ENCODE data around the gene PPAT.
A peak's percentile ranks its signal among the peaks of the same experiment; 100 is the strongest.
"Not testable (repeated sequence)": the region's sequence is repeated elsewhere in the genome, so short reads cannot be mapped to it uniquely, and the experiment has no call there.

Gene PPAT

DNA sequence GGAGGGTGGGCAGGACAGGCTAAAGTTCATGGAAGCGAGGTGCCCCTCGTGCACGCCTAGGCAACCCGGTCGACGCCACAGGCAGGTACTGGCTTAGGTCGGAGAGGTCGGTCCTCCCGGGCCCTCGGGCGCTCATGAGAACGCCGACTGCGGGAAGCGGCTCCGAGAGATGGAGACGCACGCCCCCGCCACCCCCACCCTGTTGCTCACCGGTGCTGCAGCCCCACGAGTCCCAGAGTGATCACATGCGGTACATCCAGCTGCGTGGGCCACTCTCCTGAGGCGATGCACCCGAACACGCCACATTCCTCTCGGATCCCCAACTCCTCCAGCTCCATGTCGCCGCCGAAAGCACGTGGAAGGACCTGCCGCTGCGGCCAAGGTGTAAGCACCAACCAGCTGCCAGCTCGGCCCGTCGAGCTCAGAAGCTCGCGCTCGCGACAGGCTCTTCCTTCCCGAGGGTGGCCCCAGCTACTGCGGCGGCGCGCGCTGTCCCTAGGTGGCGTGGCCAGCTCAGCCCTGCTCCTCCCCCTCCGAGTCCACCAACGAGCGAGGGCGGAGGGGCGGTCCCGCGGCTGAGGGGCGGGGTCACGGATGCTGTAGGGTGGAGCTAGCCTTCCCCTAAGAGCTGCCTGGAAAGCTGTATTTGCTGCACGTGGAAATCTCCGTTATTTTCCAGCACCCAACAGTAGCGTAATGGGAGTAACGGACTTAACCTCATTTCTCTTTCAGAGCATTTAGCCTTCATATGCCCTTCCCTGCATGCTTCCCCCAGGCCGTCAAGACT lies at the start of gene PPAT:
TSS of gene PPAT (minus strand) at position 476 of the 787 bp plus-strand sequence. CDS start at position 338, 138 bp downstream.
- peak; percentile 99 for DNase-seq (ENCODE audit: low read depth, low spot score)

DNA sequence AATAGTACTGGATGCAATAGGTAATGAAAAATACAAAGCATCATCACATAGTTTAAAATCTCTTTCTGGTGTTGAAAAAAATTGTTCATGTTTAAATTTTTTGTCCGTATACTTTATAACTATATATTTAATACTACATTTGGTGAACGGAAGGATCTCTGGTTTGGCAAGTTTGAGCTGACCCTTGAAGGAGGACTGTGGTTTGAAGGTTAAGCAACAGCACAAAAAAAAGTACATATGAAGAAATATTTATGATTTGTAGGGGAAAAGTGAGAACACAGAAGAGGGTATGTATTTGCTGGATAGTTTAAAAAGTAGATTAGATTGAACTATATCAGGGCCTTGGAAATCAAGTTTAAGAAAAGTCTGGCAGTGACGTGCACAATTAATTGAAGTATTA lies 45.3 kb upstream of the PPAT start:
- no peak for DNase-seq (ENCODE audit: low read depth, low spot score)

DNA sequence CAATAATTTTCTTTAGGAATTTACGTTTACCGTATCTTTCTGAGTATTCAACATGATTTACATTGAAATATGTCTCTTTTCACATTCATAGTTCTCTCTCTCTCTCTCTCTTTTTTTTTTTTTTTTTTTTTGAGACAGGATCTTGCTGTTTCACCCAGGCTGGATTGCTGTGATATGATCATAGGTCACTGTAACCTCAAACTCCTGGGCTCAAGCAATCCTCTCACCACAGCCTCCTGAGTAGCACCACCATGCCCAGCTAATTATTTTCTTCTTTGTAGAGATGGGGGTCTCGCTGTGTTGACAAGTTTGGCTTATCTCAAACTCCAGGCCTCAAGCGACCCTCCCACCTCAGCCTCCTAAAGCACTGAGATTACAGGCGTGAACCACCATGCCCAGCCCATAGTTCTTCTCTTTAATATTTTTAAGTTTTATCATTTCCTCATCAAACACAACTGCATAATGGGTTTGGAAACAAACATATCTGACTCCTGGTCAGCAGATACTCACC lies 41.8 kb upstream of the PPAT start:
- DNase-seq (ENCODE audit: low read depth, low spot score) = no peak

DNA sequence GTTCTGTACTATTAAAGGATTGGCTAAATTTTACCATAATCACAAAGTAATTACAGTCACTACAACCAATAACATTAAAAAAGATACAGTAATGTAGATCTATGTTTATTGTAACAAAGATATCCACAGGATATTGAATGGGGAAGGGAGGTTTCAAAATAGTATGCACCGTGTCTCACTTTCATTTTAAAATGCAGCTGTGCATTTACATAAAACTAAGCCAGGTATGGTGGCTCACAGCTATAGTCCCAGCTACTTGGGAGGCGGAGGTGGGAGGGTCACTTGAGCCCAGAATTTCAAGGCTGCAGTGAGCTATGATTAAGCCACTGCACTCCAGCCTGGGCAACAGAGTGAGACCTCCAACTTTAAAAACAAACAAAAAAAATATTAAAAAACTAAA lies 40.5 kb upstream of the PPAT start:
- DNase-seq (ENCODE audit: low read depth, low spot score) = no peak

DNA sequence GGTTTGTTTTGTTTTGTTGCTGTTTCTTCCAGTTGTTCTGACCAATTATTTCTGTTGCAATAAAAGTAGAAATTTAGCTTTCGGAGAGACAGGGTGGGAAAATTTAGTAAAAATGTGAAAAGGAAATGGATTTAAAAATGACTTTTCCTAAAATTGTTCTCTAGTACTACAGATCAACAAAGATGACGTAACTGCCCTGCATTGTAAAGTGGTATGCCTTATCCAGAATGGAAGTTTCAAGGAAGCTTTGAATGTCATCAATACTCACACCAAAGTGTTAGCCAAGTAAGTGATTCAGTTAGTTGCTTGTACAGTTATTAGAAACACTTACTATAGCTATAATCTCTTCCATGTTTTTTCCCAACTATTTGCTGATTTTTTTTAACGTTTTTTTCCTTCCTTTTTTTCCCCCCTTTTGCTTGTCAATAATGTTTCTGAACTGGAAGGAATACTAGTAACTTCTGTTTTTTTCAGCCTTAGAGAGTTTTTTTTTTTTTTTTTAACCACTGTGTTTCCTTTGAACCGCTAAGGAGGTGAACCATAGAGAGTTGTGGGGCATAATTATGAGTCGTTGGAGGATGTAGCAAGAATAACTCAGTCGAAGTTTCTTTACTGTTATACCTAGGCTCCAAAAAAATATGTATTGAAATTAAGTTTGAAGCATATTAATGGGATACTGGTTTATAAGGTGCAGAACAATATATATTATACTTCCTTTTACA lies 34.2 kb upstream of the PPAT start:
- no peak for DNase-seq (ENCODE audit: low read depth, low spot score)

DNA sequence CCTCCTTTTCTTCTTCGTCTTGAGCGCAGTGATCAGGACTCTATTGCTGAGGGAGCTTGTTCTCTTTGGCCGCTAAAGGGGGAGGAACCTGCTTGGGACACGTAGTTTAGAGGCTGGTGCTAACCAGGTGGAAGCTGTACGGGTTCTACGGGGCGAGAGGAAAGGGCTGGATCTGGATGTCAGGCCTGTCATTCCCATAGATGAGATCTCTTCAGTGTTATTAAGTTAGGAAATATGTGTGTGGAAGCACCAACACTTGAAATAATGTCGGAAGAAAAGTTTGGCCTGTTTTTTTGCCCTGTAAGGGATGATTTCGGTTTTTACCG lies 32.6 kb upstream of the PPAT start:
- peak; percentile 64 for DNase-seq (ENCODE audit: low read depth, low spot score)

DNA sequence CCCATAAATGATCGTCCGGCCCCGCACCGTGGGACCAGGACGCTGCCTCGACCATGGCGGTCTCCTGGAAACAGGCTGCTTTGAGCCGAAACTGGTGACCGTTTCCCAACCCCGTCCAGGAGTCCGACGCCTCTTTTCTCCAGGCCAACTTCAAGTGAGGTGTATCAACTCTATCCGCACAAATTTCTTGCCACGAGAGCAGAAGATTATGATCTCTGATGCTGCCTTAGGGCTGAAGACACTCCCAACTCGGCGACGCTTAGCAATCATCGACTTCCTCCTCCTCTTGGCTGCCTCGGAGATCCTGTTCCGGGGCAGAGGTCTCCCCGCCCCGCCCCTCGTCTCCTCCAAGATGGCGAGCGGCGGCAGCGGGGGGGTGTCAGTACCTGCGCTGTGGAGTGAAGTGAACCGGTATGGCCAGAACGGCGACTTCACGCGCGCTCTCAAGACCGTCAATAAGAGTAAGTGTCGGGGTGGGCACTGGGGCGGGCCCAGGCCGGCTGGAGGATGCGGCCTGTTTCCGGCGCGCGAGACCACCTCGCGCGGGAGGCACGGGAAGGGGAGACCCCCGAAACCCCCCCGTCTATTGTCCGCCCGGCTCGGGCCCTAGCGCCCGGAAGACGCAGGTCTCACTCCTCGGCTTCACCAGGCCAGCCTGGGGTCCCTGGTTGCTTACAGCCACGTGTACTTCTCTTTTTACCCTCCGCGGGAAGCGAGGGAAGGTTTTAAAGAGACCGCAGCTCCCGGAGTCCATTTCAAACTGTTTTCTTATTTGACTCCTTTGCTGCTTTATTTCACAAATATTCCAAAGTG lies 32.1 kb upstream of the PPAT start, which contains the start of gene SRP72:
TSS of gene SRP72 (plus strand) at position 334 of the 813 bp plus-strand sequence. CDS start at position 353, 19 bp downstream.
- DNase-seq (ENCODE audit: low read depth, low spot score) = peak; percentile 92

DNA sequence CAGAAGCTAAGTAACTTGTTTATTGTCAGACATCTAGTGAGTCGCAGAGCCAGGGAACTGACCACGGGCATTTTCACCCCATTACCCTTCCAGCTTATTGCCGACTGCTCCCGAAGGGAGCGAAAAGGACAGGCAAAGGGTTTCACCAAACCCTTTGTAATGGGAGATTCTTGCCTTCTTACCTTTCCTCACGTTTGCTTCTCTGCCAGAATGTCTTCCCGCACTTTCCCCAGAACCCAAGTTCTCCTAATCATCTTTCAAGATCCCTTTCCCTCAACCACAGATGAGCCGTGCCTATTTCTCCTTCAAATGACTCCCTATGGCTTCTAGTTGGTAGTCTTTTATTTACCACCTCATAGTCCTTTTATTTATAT lies 31.5 kb upstream of the PPAT start:
- DNase-seq (ENCODE audit: low read depth, low spot score) = no peak

DNA sequence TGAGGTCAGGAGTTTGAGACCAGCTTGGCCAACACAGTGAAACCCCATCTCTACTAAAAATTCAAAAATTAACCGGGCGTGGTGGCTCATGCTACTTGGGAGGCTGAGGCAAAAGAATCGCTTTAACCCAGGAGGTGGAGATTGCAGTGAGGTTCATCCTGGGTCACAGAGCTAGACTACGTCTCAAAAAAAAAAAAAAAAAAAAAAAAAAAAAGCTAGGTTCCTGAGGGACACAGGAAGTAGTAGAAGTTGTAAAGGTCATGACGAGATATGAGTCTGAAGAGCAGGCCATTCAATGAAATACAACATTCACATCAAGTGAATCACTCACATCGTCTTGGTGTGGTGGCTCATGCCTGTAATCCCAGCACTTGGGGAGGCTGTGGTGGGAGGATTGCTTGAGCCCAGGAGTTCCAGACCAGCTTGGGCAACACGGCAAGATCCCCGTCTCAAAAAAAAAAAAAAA lies 30.9 kb upstream of the PPAT start:
- peak; percentile 53 for DNase-seq (ENCODE audit: low read depth, low spot score)

DNA sequence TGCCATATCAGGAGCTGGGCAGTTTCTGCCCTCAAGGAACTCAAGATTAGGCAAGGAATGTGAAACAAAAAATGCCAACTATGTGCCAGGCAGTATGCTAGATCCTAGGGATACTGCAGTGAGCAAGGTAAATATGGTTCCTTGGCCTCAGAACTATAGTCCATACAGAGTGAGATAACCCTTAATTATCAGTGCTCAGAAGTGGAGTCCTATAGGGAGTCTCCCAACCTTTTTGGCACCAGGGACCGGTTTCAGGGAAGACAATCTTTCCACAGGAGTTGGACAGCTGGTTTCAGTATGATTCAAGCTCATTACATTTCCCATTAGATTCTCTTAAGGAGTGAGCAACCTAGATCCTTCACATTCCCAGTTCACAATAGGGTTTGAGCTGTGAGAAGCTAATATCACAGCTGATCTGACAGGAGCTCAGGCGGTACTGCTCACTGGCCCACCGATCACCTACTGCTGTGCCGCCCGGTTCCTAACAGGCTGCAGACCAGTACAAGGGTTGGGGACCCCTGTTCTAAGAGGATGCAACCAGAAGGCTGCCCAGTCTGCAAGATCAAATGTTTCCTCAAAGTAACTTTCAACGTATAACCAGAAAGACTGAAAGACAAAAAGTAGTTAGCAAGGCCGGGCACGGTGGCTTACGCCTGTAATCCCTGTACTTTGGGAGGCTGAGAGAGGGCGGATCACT lies 30.3 kb upstream of the PPAT start:
- peak; percentile 36 for DNase-seq (ENCODE audit: low read depth, low spot score)

DNA sequence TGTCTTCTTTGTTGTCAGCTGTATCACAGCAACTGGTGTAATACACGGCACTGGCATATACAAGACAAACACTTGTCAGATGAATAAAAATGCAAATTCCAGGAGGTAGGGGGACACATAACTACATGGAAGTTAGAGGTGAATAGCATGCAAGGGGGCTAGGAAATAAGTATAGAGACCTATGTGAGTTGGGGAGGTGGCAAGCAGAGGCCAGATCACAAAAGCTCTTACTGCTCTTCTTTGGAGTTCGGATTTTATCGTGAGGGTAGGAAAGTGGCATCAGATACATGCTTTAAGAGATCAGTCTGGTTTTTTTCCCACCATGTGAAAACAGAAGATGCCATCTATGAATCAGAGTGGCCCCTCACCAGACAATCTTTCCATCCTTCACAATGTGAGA lies 29.2 kb upstream of the PPAT start:
- no peak for DNase-seq (ENCODE audit: low read depth, low spot score)

DNA sequence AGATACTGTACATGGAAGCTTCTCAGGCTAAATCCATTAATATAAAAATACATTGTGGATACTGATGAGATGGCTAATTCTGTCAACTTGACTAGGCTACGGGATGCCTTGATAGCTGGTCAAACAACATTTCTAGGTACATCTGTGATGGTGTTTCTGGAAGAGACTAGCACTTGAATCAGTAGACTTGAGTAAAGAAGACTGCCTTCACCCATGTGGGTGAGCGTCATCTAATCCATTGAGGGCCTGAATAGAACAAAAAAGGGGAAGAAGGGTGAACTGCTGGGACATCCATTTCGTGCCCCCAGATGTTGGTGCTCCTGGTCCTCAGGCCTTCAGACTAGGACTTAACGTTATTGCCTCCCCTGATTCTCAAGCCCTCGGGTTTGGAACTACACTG lies 28.3 kb upstream of the PPAT start:
- no peak for DNase-seq (ENCODE audit: low read depth, low spot score)

DNA sequence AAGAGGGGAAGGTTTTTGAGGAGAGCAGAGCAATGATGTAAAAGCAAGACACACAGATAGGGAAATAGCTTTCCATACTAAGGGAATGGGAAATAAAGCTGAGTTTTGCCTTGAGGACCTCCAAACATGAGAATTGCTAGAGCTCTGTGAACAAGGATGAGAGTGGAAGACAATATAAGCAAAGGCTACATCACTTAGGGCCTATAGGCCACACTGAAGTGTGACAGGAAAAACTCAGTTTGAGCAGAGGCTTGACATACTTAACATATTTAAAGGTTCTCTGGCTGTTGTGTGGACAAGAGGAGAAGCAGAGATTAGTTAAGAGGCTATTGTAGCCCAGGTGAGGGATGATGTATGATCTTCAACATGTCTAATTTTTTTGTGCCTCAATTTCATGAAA lies 26.7 kb upstream of the PPAT start:
- DNase-seq (ENCODE audit: low read depth, low spot score) = no peak

DNA sequence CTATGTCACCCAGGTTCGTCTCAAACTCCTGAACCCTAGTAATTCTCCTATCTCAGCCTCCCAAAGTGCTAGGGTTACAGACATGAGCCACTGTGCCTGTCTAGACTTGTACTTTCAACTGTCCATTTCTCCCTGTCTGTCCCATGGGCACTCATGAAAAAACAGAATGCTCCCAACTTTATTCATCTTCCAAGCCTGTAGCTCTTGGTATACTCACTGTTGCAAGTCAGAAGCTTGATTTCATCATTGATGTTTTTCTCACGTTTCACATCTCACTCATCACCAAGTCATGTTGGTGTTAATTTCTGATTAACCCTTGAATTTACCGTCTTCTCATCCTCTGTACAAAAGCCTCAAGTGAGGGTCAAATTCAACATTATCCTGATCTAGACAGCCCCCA lies 24.7 kb upstream of the PPAT start:
- DNase-seq (ENCODE audit: low read depth, low spot score) = no peak

DNA sequence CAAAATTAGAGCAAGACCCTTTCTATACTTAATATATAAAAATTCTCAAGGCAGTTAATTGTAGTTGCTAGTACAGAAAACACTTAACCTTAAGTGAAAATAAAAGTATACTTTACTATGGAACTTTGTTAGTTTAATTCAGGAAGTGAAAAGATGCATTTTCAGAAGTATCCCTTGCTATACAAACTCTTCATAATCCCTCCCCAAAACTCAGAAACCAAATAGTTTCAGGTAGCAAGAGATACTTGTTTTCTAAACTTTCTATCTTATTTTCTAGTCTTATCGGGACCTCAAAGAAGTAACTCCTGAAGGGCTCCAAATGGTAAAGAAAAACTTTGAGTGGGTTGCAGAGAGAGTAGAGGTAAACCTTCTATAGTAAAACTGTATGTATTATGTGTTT lies 14.9 kb upstream of the PPAT start:
- no peak for DNase-seq (ENCODE audit: low read depth, low spot score)

DNA sequence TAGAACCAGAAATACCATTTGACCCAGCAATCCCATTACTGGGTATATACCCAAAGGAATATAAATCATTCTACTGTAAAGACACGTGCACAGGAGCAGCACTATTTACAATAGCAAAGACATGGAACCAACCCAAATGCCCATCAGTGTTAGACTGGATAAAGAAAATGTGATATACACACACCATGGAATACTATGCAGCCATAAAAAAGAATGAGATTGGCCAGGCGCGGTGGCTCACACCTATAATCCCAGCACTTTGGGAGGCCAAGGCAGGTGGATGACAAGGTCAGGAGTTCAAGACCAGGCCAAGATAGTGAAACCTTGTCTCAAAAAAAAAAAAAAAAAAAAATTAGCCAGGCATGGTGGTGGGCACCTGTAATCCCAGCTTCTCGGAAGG lies 14.1 kb upstream of the PPAT start:
- not testable (repeated sequence) for DNase-seq (ENCODE audit: low read depth, low spot score)

DNA sequence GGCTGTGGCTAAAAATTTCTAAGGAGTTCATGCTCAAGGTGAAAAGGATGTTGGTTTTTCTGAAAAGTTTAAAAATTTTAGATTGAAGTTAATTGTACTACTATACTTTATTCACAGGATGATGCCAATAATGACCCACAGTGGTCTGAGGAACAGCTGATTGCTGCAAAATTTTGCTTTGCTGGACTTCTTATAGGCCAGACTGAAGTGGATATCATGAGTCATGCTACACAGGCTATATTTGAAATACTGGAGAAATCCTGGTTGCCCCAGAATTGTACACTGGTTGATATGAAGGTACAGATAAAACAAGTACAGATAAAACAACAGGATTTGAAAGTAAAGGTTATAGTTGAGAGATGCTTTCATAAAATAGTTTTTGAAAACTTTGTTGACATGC lies 12.9 kb upstream of the PPAT start:
- no peak for DNase-seq (ENCODE audit: low read depth, low spot score)

DNA sequence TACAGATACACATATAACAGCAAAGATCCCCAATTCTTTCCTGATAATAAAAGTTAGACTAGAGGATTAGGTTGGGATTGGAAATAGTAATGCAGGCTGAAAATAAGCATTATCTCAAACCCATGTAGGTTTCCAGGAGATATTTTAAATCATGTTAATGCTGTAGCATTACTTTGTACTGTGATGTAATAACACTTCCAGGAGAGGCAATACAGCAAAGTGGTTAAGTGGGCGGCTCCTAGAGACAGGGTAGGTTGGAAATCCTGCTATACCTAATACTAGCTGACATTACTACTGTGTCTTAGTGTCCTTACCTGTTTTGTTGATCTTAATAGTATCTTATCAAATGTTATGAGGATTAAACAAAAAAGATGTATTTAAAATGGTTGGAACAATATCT lies 10.3 kb upstream of the PPAT start:
- no peak for DNase-seq (ENCODE audit: low read depth, low spot score)

DNA sequence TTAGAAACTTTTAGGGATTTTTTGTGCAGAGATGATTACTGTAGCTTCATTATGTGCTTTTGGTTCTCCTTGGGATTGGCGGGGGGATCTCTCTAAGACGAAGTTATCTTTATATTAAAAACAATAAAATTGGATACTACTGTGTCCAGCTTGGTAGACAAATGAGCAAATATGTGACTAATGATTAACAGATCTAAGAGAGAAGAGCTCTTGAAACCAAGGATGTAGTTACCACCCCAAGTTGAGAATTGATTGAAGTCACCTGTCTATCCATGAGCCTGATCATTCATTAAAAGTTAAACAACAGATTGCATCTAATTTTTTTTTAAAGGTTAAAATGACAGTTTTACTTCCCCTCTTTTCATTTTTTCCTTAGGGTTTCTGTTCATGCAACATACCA lies 9.3 kb upstream of the PPAT start:
- no peak for DNase-seq (ENCODE audit: low read depth, low spot score)

DNA sequence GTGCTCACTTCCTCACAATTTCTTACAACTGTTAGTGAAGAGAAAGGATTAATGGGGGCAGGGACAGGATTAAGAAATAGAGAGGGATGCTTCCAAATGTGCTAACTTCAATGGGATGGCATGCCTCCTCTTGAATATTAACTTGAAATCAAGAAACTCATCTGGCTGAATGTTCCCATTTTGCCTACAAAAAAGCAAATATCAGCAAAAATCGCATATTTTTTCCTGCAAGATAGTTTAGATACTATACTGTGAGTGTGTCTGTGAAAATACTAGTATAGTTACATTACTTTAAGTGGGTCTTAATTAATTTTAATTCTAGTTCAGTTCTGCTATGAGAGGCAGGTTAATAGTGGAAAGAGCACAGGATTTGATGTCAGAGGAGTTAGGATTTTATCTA lies 5.6 kb upstream of the PPAT start:
- no peak for DNase-seq (ENCODE audit: low read depth, low spot score)

DNA sequence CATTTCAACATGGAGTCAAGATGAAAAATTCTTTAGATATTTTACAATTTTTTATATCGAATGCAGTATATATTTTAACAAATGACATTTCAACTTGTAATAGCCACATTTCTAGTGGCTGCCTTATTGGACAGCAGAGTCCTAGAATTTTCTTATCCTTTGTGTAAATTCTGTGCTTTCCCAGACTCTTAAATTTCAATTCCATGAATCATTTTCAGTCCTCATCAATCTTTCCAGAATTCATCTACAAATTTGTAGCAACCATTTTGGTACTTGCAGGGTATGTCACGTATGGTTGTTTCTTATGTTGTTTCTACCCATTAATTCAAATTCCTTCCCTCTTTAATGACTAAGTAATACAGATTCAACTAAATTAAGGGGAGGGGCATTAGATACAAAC lies 3.4 kb upstream of the PPAT start:
- no peak for DNase-seq (ENCODE audit: low read depth, low spot score)

All from ELF-1 (cell line).